Medulla oblongata (tissue), 1 donor: ENCODE results near the gene SIRPA.

ENCODE experiments used
- DNase-seq: peaks from one replicate; pipeline ENCODE4 v3.0.0-alpha.2; 2015; ENCODE audit errors: extremely low spot score

SIRPA gene

DNA sequence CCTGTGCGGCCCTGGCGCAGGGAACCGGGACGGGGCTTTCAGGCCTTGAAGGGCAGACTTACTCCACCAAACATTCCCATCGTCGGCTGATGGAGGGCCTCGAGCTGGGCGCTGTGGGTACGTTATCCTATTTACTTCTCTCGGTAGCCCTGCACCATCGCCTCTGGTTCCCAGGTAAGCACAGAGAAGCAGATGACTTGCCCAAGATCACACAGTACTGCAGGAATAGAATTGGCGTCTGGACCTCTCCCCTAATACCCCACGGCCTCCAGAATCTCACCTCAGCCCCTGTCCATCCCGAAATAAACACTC, 52.3 kb downstream of the SIRPA start:
- no peak for DNase-seq

DNA sequence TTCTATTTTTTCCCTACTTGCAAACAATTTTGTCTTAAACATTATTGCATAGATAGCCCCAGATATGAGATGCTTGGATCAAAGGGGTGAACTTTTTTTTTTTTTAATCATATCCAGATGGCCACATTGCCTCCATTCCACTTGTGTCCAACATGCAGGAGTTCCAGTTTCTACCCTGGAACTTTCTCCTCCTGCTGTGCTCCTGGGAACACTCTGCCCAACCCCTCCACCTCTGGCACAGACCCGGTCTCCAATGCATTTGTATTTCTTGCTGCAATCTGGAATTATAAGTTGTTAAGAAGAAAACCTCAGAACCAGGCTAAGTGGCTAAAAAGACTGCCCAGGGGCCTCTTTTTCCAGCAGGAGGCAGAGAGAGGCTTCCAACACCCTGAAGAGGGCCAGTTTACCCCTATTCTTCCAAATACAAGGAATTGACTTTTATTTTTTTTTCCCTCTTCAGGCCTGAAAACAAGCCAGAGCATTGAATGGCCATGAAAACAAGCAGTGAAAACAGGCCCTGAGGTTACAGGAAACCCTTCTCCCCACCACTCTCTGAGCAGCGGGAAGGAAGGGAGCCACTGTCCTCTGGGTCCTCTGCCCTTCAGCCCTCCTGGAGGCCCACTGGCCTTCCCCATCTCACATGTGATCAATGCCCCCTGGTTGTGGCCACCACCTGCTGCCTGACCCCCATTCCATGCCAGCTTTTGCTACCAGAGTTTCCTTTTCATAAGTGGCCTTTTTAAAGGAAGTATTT, 54.3 kb downstream of the SIRPA start:
- peak; percentile 51 for DNase-seq

DNA sequence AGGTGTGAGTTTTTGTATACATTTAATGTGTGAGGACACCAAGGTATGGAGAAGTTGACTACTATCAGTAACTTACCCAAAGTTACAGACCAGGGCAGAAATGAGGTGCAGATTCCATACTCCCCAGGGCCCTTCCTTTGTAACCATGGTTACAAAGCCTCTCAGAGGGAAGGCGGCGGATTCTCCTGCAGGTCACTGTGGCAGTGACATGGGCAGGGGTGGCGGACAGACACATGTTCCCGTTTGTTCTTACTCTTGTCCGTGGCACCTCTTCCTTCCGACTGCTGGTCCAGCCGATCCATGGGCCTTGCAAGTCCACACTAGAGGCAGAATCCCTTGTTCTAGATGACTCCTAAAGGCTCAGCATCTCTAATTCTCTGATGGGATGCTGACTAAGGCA, 55.6 kb downstream of the SIRPA start:
- no peak for DNase-seq

DNA sequence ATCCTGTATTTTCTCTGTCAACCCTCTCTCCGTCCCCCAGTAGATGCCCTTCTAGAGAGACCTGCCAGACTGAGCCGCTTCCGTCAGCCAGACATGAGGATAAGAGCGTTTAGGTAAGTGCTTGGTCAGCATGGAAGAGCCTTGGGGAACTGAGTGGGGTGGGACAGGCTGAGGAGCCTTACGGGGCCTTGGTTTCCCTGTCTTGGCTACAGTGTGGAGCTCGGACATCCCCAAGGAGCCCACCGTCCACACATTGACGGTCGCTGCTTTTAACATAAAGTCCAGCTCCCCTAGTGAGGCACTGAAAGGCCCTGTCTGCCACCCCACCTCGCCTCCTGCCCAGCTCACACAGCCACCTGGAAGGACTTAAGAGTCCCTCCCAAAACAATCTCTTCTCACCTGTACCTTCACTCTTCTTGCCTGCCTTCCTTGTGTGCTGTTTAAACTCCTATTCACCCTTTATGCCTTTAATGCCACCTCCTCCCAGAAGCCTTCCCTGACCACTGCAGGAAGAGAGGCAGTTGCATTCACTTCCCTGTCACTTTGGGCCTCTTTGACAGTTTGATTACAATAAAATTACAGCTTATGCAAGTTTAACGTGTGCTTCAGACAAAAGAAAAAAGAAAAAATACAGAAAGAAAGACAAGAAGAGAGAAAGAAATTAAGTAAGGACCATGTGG, 56.4 kb downstream of the SIRPA start:
- no peak for DNase-seq

DNA sequence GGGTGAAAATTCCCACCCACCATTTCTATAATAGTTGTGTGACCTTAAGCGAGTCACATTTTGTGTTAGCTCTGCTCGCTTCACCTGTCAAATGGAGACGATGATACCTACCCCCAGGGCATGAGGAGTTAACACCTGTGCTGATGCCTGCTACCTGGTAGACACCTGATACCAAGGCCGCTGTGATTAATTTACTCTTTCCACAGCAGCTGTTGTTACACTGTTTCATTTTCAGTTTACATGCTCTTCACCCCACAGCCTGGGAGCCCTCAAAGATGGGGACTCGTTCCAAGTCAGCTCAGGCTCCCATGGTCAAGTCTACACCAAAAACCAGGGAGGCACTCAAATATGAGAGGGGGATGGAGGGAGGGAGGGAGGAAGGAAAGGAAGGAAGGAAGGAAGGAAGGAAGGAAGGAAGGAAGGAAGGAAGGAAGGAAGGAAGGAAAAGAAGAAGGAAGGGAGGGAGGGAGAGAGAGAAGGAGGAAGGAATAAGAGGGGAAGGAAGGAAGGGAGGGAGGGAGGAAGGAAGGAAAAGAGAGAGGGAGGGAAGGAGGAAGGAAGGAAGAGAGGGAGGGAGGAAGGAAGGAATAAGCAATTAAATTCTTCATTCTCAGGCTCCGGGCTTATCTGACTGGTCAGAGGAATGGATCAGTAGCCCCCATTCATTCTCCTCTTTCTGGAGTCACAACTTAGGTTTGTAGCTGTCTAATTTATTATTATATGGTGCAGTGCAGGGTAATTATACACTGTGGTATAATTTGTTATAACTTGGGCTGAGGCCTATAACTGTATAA, 57.7 kb downstream of the SIRPA start:
- DNase-seq, result no peak

DNA sequence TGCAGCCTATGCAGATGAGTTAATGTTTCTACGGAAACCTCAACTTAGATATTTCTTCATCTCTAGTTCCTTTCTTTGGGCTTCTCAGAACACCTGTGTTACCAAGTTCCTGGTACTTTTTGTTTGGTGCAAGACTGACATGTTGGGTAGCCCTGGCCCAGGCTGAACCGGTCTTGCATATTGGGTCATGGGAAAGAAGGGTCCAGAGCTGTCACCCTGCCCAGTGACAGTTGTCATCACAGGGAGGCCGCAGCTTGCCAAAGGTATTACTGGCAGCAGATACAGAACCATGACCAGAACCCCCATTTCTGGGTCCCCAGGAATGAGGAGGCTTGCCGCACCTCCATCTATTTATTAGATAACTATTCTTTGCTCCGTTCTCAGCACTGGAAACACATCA, 58.4 kb downstream of the SIRPA start:
- no peak for DNase-seq

DNA sequence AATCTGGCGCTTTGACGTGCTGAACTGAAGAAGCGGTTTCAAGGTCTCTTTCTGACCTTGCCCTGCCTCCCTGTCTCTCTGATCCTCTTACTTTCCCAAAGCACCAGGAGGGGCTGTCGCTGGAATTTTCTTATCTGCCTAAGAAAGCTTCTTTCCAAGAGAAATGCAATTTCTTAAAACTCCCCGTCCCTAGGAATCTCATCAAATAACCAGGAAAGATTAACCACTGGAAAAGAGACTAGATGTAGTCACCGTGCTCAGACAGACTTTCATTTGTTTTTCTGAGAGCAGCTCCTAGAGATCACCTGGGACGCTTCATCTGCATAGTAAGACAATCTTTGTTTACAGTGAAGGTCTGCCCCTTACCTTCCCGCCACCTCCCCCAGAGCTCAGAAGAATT, 60.0 kb downstream of the SIRPA start:
- DNase-seq, result no peak

DNA sequence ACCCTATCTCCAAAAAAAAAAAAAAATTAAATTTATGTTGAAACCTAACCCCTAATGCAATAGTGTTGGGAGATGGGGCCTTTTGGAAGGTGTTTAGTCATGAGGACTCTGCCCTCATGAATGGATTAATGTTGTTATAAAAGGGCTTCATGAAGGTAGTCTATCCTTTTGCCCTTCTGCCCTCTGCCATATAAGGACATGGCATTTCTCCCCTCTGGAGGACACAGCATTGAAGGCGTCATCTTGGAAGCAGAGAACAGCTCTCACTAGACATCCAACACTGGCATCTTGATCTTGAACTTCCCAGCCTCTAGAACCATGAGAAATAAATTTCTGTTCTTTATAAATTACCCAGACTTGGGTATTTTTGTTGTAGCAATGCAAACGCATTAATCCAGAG, 63.2 kb downstream of the SIRPA start:
- no peak for DNase-seq

DNA sequence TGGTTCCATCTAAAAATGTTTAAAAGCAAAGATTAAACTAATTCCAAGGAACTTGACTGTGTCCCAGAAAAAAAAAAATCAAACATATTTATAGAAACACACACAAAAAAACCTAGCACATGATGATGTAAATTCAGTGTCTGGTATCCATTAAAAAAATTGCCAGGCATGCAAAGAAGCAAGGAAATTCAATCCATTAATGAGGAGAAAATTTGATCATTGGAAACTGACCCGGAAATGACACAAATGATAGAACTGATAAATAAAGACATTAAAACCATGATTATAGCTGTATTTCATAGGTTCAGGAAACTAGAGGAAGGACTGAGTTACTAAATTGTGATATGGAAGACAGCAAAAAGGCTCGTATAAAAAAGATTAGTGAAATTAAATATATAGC, 63.9 kb downstream of the SIRPA start:
- DNase-seq, result no peak

DNA sequence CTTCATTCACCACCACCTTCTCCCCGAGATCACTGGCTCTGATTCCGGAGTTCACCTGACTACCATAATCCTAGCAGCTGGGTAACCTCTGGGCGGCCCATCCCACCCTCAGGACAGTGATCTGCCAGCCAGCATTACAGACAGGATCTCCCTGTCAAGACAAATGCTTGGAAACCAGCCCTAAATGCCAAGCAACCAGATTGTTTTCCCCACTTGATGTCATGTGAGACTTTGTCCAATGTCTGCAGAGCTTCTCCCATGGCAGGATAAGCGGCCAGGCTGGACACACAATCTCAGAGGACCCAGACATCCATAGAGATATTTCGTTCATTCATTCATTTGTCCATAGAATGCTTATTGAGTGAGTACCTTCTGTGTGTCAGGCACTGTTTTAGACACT, 66.2 kb downstream of the SIRPA start:
- DNase-seq, result no peak

DNA sequence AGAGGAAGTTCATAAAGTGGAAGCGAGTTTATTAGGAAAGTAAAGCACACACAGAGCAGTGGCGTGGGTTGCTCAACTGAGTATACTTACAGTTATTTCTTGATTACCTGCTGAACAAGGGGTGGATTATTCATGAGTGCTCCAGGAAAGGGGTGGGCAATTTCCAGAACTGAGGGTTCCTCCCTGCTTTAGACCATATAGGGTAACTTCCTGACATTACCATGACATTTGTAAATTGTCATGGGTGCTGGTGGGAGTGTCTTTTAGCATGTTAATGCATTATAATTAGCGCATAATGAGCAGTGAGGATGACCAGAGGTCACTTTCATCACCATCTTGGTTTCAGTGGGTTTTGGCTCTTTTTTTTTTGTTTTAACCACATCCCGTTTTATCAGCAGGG, 68.9 kb downstream of the SIRPA start:
- DNase-seq, result no peak

DNA sequence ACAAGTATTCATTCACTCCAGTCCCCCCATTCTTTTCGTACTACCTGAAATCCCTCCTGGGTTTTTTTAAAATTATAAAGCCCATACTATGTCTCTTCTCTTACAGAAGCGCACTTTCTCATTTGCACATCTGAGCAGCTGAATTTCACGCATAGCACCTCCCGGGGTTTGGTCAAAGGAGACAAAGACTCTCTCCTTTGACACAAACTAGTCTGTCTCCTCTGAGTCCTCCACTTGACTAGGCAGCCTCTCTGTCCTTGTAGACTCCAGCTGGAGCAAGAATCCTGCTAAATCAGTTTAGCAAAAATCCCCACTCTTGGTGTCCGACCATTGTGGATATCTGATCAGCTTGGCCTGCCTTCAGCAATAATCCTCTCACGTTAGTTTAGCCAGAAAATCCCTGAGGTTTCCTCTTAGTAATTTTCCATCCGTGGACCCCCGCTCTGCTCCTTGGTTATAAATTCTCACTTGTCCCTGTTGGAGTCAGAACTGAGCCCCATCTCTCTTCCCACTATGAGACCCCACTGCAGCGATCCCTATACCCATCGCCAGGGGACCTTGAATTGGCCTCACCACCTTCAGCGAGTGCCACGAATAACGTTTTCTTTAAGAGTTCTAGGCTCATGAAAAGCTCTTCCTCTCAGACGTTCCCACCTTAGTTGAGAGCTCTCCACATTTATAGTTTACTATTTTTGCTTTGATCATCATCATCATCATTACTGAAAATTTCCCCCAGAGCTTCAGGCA, 69.6 kb downstream of the SIRPA start:
- DNase-seq, result no peak

DNA sequence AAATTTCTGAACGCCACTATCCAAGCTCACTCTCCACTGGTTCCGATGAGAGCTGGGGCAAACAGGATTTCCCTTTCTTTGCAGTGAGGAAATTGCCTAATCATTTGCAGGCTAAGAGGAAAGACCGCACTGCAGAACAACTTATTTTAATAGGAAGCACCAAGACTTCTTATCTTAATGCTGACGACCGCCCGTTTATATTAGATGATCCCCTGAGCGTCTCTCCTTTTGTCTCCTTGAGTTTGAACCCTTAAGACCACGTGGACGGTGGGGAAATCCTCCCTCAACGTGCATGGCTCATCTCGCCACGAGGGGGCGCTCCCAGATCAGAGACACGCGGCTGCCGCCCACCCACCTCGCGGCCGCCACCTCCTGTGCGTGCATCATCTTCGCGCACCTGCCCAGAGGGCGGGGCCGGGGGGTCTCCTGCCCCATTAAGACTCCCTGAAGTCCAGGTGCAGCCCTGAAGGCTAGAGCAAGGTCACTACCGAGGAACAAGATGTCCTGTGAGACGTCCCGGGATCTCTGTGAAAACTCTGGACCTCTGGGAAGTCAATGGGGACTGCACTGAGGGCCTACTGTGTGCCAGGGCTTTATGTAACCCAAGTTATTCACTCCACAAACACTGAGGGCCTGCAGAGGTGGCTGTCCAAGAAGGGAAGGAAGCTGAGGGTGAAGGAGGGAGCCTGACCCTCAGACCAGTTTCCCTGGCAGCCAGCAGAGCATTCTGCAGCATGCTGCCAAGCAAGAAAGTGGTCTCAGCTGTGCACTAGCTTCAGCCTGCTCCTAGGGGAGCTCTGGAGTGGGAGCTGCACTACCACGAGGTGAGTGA, 70.5 kb downstream of the SIRPA start:
- peak; percentile 87 for DNase-seq

DNA sequence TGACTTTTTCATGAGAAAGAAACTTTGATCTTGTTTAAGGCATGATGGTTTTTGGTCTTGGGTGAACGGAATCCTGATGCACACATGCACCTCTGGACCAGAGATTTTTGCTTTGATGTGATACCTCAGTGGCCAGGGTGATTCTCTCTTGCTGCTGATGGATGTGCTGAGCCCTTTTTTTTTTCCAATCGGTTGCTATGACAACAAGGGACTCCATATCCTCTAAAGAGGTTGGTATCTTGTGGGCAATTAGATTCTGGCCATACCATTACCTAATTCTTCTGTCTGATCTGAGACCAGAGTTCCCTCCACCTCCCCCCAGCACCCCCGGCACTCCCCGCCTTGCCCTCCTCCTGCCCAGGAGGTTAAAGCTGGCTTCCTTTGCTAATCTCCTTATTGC, 73.8 kb downstream of the SIRPA start:
- DNase-seq, result no peak

DNA sequence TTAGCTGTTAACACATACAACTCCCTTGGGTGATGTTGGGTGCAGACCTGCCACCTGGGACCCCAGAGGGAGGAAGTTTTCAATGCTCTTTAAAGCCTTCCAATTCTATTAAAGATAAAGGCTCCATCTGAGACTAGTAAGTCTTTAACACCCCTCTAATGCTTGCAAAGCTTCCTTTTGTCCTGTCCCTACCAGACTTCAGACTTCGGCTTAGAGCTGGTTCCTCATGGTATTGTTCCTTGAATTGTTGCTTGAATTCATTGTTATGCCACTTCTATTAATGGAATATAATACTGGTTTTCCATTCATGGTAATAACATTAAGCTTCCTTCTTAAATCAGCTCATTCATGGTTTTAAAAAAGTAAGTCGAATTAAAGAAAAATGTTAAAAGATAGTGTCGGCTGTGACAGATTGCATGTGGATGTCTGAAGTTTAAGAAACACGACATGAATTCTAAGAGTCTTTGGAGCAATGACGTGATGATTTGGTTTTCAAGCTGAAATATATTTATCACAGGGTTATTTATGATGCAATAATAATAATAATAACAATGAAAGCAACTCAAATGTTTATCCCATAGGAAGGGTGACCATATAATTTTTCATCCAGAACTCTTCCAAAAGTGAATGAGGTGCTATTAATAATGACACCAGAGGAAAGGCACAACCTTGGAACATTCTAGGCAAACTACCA, 76.8 kb downstream of the SIRPA start:
- no peak for DNase-seq

DNA sequence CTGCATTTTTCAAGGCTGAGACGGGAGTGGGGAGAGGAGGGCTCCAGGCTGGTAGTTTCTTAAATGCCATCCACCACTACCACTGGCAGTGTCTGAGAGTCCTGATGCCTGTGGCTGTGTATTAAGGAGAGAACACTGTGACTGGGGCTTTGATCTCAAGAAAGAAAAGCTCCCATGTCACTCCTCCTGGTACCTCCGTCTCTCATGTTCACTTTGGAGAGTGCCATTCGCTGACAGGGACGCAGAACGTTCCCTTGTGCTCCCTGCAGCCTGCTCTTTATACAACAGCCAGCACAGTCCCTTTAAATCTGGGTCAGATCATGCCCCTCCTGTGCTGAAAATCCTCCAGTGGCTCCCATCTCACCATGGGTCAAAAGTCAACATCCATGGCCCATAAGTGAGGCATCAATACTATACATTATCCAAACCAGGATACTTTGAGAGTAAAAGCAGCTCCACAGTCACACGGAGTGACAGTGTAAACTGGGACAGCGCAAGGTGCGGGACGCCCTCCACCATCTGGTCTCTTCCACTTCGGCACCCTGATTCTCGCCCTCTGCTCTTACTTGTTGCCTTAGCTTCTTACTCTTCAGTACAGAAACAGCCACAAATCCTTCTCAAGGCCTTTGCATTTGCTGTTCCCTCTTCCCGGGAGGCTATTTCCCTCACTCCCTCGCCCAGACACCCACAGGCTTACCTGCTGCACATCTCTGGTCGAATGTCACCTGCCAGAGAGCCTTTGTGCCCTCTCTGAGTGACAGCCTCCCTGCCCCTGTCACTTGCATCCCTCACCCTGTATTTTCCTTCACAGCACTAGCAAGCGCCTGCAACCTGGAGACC, 78.6 kb downstream of the SIRPA start:
- no peak for DNase-seq

DNA sequence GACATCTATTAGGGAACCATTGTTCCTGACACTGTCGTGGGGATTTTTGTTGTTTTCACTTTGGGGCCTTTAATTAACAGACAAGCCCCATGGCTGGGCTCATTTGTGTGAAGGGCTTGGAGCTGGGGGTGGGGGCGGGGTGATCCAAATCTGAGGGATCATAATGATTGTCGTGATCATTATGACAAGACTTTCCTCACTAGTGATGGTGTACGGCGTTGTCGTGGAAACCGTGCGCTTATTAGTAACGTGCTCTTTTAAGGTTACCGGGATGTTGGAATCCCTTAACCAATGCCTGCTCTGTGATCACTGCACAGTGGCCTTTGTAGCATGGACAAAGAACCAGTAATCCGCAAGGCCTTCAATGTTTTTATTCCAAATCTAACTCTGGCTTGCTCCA, 80.1 kb downstream of the SIRPA start:
- no peak for DNase-seq

DNA sequence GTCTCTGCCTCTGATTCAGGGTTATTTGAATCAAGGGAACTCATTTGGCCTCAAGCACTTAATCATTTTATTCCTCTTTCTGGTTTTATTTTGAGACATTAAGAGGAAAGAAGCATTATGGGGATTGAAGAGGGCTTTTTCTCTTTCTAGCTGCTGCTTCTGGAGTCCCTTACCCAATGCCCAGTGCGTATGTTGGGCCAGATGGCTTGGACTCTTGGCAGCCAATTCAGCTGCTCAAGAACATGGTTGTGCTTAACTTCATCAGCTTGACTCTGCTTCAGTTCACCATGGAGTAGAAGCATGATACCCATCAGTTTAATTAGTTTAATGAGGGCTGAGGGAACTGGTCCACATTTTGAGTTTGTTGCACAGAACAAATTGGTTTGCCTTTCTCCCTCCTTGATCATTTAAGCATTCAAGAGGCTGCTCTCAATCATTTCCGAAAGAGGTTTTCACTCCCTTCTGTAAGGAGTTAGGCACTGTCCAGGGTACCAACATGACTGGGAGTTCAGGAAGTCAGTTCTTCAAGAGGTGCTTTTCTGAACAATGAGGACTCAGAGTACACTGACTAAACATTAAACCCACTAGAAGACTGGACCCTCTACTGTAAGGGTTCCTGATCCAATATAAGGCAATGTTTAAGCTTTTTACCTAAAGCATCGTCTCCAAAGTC, 84.0 kb downstream of the SIRPA start:
- DNase-seq, result no peak

DNA sequence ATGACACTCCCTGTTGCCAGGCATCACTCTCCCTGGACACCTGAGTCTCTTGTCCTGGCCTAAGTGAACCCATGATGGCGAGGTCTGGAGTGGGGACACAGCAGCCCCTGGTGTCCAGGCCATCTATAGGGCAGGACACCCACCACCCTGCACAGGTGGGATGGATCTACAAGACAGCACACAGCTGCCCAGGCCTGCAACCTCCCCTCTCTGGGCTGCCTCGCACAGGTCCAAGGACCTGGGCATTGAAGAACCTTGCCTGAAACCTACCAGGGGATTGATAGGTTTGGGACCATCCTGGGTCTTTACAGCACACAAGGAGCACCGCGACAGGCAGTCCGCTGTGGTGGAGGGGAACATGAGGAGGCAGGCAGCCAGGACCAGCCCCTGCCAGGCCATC, 87.5 kb downstream of the SIRPA start:
- no peak for DNase-seq
